ENCODE data around the gene MECP2. TPM values are rescaled to one million over a fixed set of nuclear protein-coding genes. Genes with fewer than 3 reads are reported as not detected.

Gene MECP2
- total and polyA plus RNA-seq, 3 experiments from 2014 or later: 24.3 to 120 (median 49.5) TPM

GRCh38 chrX:154023276-154024000 is 74.1 kb downstream of the MECP2 start:
- H3K27me3 Mint-ChIP-seq: peaks cover 0 to 9% of the 10 kb centered on the region in 2 donors
- DNase-seq: no peak
- peak overlapping the region in 6 of 8 donors; percentile 17 to 95 (median 58) for H3K27ac Mint-ChIP-seq
- POLR2A ChIA-PET: no interaction called here
- H3K4me3 Mint-ChIP-seq: peak overlapping the region in 1 of 7 donors; percentile 74
- H3K9me3 ChIP-seq (ENCODE audit: low read length): no peaks in the 10 kb centered on the region
- CTCF ChIA-PET: interaction anchor here (0.9 kb wide), 1 partner anchor 9 kb away, joined by 3 read pairs; no protein-coding TSS in a partner anchor
- H3K36me3 ChIP-seq (ENCODE audit: insufficient read depth, low read length): no peaks in the 10 kb centered on the region
- no peak overlapping the region for H3K27ac ChIP-seq (ENCODE audit: low read depth, low read length)
- peaks cover 0 to 29% (median 4%) of the 10 kb centered on the region in 3 donors for H3K36me3 Mint-ChIP-seq
- H3K4me3 ChIP-seq (ENCODE audit: low read length): no peak overlapping the region
- H3K4me1 ChIP-seq (ENCODE audit: insufficient read depth, low read length): peaks cover 8% of the 10 kb centered on the region
- H3K27me3 ChIP-seq (ENCODE audit: insufficient read depth, low read length, poor library complexity, severe bottlenecking): no peaks in the 10 kb centered on the region
- no peaks in the 10 kb centered on the region for H3K9me3 Mint-ChIP-seq
- peaks cover 10 to 20% (median 16%) of the 10 kb centered on the region in 3 donors for H3K4me1 Mint-ChIP-seq

GRCh38 chrX:154022108-154022507 is 75.4 kb downstream of the MECP2 start:
- DNase-seq: no peak
- H3K27ac Mint-ChIP-seq: peak overlapping the region in 4 of 8 donors; percentile 29 to 78 (median 69)
- no peaks in the 10 kb centered on the region for H3K9me3 Mint-ChIP-seq
- Histone ChIP-seq H3K27me3 (ENCODE audit: insufficient read depth, low read length, poor library complexity, severe bottlenecking) (no peaks in the 10 kb centered on the region), H3K4me1 (ENCODE audit: insufficient read depth, low read length) (peaks cover 8% of the 10 kb centered on the region), H3K4me3 (ENCODE audit: low read length) (no peak overlapping the region), H3K27ac (ENCODE audit: low read depth, low read length) (no peak overlapping the region), H3K9me3 (ENCODE audit: low read length) (no peaks in the 10 kb centered on the region), H3K36me3 (ENCODE audit: insufficient read depth, low read length) (no peaks in the 10 kb centered on the region)
- POLR2A ChIA-PET: interaction anchor here (0.6 kb wide), 1 partner anchor 24 kb away, joined by 7 read pairs; no protein-coding TSS in a partner anchor
- CTCF ChIA-PET: interaction anchor here (1.1 kb wide), 1 partner anchor 8 kb away, joined by 3 read pairs; no protein-coding TSS in a partner anchor
- peaks cover 10 to 17% (median 11%) of the 10 kb centered on the region in 3 donors for H3K4me1 Mint-ChIP-seq
- peak overlapping the region in 2 of 7 donors; percentile 40 to 56 for H3K4me3 Mint-ChIP-seq
- peaks cover 0 to 6% of the 10 kb centered on the region in 2 donors for H3K27me3 Mint-ChIP-seq
- H3K36me3 Mint-ChIP-seq: peaks cover 0 to 24% (median 0%) of the 10 kb centered on the region in 3 donors

- no peaks in the 10 kb centered on the region for H3K36me3 ChIP-seq (ENCODE audit: insufficient read depth, low read length)
- ChIA-PET POLR2A (interaction anchor here (1.1 kb wide), 1 partner anchor 49 kb away, joined by 3 read pairs; the partner anchor contains the start of gene TMEM187), CTCF (interaction anchor here (1.4 kb wide), 1 partner anchor 20 kb away, joined by 4 read pairs; no protein-coding TSS in a partner anchor)
- H3K9me3 Mint-ChIP-seq: no peaks in the 10 kb centered on the region
- H3K27me3 Mint-ChIP-seq: peaks cover 0 to 6% of the 10 kb centered on the region in 2 donors
- peaks cover 0 to 28% (median 0%) of the 10 kb centered on the region in 3 donors for H3K36me3 Mint-ChIP-seq
- peaks cover 10 to 17% (median 11%) of the 10 kb centered on the region in 3 donors for H3K4me1 Mint-ChIP-seq
- no peak for DNase-seq
- H3K27ac ChIP-seq (ENCODE audit: low read depth, low read length): no peak overlapping the region
- H3K27me3 ChIP-seq (ENCODE audit: insufficient read depth, low read length, poor library complexity, severe bottlenecking): no peaks in the 10 kb centered on the region
- no peak overlapping the region for H3K4me3 Mint-ChIP-seq
- H3K4me1 ChIP-seq (ENCODE audit: insufficient read depth, low read length): peaks cover 8% of the 10 kb centered on the region
- no peaks in the 10 kb centered on the region for H3K9me3 ChIP-seq (ENCODE audit: low read length)
- H3K4me3 ChIP-seq (ENCODE audit: low read length): no peak overlapping the region
- H3K27ac Mint-ChIP-seq: peak overlapping the region in 7 of 8 donors; percentile 17 to 97 (median 72)
Observed at GRCh38 chrX:154021131-154021611, 76.3 kb downstream of the MECP2 start.

GRCh38 chrX:154020536-154021115 is 76.9 kb downstream of the MECP2 start:
- no peak for DNase-seq
- peak overlapping the region; percentile 67 for H3K27ac ChIP-seq (ENCODE audit: low read depth, low read length)
- Mint-ChIP-seq H3K4me3 (peak overlapping the region; percentile 85 to 92 (median 87)), H3K27ac (peak overlapping the region; percentile 89 to 97 (median 92)), H3K27me3 (peaks cover 0 to 4% of the 10 kb centered on the region in 2 donors), H3K9me3 (no peaks in the 10 kb centered on the region), H3K36me3 (peaks cover 0 to 29% (median 2%) of the 10 kb centered on the region in 3 donors), H3K4me1 (peaks cover 13 to 21% (median 15%) of the 10 kb centered on the region in 3 donors)
- CTCF ChIA-PET: interaction anchor here (1.3 to 1.4 kb wide), 3 partner anchors 21 to 52 kb away, joined by 3 to 5 read pairs (median 4); no protein-coding TSS in a partner anchor
- H3K36me3 ChIP-seq (ENCODE audit: insufficient read depth, low read length): no peaks in the 10 kb centered on the region
- no peaks in the 10 kb centered on the region for H3K27me3 ChIP-seq (ENCODE audit: insufficient read depth, low read length, poor library complexity, severe bottlenecking)
- peaks cover 8% of the 10 kb centered on the region for H3K4me1 ChIP-seq (ENCODE audit: insufficient read depth, low read length)
- POLR2A ChIA-PET: interaction anchor here (0.5 to 1.2 kb wide), 4 partner anchors 15 to 76 kb away, joined by 3 to 5 read pairs (median 4); partner anchors contain the start of gene TMEM187
- peak overlapping the region; percentile 39 for H3K4me3 ChIP-seq (ENCODE audit: low read length)
- H3K9me3 ChIP-seq (ENCODE audit: low read length): no peaks in the 10 kb centered on the region

GRCh38 chrX:154019633-154020528 is 77.6 kb downstream of the MECP2 start, which contains the start of gene IRAK1:
Gene IRAK1 (minus strand): TSS chrX:154019902. CDS start chrX:154019812, 90 bp downstream.
- Mint-ChIP-seq H3K4me3 (peak within 1 kb of the TSS; percentile 86 to 94 (median 88)), H3K4me1 (peaks cover 13 to 27% (median 18%) of the 10 kb centered on the region in 3 donors), H3K27ac (peak within 1 kb of the TSS; percentile 89 to 98 (median 92)), H3K27me3 (peaks cover 0 to 2% of the 10 kb centered on the region in 2 donors), H3K9me3 (no peaks in the 10 kb centered on the region), H3K36me3 (peaks cover 0 to 33% (median 2%) of the 10 kb centered on the region in 3 donors)
- POLR2A ChIA-PET: interaction anchor here (0.5 to 1.2 kb wide), 4 partner anchors 14 to 77 kb away, joined by 3 to 5 read pairs (median 4); partner anchors contain the start of gene TMEM187
- no peaks in the 10 kb centered on the region for H3K36me3 ChIP-seq (ENCODE audit: insufficient read depth, low read length)
- peak within 1 kb of the TSS; percentile 79 for H3K27ac ChIP-seq (ENCODE audit: low read depth, low read length)
- H3K9me3 ChIP-seq (ENCODE audit: low read length): no peaks in the 10 kb centered on the region
- no peaks in the 10 kb centered on the region for H3K27me3 ChIP-seq (ENCODE audit: insufficient read depth, low read length, poor library complexity, severe bottlenecking)
- H3K4me1 ChIP-seq (ENCODE audit: insufficient read depth, low read length): peaks cover 8% of the 10 kb centered on the region
- peak within 1 kb of the TSS; percentile 56 for H3K4me3 ChIP-seq (ENCODE audit: low read length)
- DNase-seq: peak; percentile 38 to 58 (median 52)
- CTCF ChIA-PET: interaction anchor here (0.6 to 1.4 kb wide), 4 partner anchors 22 to 52 kb away, joined by 3 to 5 read pairs (median 4); no protein-coding TSS in a partner anchor

GRCh38 chrX:154019061-154019621 is 78.4 kb downstream of the MECP2 start:
- POLR2A ChIA-PET: interaction anchor here (1.0 kb wide), 1 partner anchor 48 kb away, joined by 4 read pairs; the partner anchor contains the start of gene HCFC1
- peak overlapping the region; percentile 84 to 94 (median 88) for H3K4me3 Mint-ChIP-seq

More at GRCh38 chrX:154019061-154019621, 78.4 kb downstream of the MECP2 start:
- peak in 2 of 5 donors; percentile 12 to 24 for DNase-seq
- Mint-ChIP-seq H3K9me3 (no peaks in the 10 kb centered on the region), H3K4me1 (peaks cover 13 to 29% (median 22%) of the 10 kb centered on the region in 3 donors), H3K27ac (peak overlapping the region; percentile 74 to 98 (median 91)), H3K36me3 (peaks cover 0 to 35% (median 2%) of the 10 kb centered on the region in 3 donors), H3K27me3 (peaks cover 0 to 4% of the 10 kb centered on the region in 2 donors)
- H3K27me3 ChIP-seq (ENCODE audit: insufficient read depth, low read length, poor library complexity, severe bottlenecking): no peaks in the 10 kb centered on the region
- peaks cover 8% of the 10 kb centered on the region for H3K4me1 ChIP-seq (ENCODE audit: insufficient read depth, low read length)
- H3K4me3 ChIP-seq (ENCODE audit: low read length): peak overlapping the region; percentile 56
- no peaks in the 10 kb centered on the region for H3K9me3 ChIP-seq (ENCODE audit: low read length)
- H3K27ac ChIP-seq (ENCODE audit: low read depth, low read length): peak overlapping the region; percentile 79
- H3K36me3 ChIP-seq (ENCODE audit: insufficient read depth, low read length): no peaks in the 10 kb centered on the region
- CTCF ChIA-PET: interaction anchor here (0.7 kb wide), 1 partner anchor 17 kb away, joined by 4 read pairs; no protein-coding TSS in a partner anchor
